Measurements from ENCODE around the gene SUV39H2.
"Not testable (repeated sequence)": the region's sequence is repeated elsewhere in the genome, so short reads cannot be mapped to it uniquely, and the experiment has no call there.

SUV39H2 gene

DNA sequence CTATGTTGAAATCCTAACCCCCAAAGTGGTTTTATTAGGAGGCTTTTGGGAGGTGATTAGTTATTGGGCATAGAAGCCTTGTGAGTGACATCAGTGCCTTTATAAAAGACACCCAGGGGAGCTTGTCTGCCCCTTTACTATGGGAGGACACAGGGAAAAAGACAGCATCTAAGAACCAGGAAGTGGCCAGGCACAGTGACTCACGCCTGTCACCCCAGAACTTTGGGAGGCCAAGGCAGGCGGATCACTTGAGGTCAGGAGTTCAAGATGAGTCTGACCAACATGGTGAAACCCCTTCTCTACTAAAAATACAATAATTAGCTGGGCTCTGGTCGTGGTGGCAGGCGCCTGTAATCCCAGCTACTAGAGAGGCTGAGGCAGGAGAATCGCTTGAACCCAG, 60.3 kb downstream of the SUV39H2 start:
- not testable (repeated sequence) for DNase-seq (ENCODE audit: low spot score)

DNA sequence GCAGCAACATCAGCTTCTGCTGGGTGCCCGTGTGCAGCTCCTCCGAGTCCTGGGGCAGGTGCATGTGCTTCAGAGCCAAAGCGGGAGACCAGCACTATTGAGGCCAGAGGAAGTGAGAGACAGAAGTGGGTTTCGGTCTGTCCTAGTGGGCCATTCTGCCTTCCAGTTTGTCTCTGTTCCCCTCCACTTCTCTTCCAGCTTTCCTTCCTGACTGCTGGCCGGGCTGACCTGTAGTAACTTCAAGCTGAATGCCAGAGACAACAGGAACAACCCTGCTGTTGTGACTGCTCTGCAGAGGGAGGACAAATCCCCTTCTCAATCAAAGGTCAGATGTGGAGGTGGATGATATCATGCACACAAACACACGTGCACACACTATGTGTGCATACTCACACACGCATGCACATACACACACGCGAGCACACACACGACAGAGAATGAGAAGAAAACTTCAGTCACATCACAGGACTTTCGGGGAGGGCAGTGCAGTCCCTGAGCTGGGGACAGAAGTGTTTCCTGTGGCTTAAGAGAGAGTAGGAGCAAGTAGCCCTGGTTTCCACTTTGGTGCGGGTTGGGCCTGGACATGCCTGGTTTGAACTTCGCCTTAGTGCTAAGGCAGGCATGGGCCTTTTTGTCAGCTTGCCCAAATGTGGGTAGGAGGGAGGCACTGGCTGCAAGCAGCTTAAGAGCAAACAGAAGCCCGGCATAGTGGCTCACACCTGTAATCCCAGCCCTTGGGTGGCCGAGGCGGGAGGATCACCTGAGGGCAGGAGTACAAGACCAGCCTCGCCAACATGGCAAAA, 63.7 kb downstream of the SUV39H2 start:
- DNase-seq (ENCODE audit: low spot score), result not testable (repeated sequence)

DNA sequence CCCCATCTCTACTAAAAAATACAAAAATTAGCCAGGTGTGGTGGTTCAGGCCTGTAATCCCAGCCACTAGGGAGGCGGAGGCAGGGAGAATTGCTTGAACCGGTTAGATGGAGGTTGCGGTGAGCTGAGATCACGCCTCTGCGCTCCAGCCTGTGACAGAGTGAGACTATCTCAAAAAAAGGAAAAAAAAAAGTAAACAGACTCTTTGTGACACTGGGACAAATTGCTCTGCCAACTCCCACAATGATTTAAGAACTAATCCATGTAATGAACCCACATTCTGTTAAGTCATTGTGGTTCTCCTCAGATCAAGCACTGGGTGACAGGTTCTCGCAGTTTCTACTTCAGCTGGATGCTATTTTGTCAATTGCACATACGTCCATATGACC, 64.3 kb downstream of the SUV39H2 start:
- not testable (repeated sequence) for DNase-seq (ENCODE audit: low spot score)

DNA sequence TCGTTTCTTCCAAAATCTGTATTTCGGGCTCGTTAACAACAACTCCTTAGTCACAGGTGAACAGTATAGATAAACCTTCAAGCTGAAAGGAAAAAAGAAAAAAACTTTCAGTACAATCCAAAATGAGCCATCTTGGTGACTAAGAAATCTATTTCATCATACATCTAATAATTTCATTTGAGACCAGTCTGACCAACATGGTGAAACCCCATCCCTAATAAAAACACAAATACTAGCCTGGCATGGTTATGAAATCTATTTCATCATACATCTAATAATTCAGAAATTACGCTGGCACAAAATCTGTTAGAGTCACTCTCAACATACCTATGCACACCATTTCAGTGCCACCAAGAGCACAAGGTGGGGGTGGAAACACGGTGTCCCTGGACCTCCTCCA, 66.4 kb downstream of the SUV39H2 start:
- DNase-seq (ENCODE audit: low spot score), result no peak

DNA sequence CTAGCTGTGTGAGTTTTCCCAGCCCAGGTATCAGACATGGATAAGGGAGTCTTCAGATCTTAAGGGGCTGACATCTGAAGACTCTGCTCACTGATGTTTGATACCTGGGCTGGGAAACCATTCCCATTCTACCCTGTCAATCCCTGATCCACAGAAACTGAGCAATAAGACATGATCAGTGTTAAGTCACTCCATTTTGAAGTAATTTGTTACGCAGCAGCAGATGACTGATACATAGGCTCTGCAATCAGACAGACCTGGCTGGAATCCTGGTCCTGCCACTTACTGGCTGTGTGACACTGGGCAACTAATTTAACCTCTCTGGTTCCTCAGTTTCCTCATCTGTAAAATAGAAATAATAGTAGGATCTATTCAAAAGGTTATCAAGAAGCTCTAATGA, 68.6 kb downstream of the SUV39H2 start:
- DNase-seq (ENCODE audit: low spot score), result no peak

DNA sequence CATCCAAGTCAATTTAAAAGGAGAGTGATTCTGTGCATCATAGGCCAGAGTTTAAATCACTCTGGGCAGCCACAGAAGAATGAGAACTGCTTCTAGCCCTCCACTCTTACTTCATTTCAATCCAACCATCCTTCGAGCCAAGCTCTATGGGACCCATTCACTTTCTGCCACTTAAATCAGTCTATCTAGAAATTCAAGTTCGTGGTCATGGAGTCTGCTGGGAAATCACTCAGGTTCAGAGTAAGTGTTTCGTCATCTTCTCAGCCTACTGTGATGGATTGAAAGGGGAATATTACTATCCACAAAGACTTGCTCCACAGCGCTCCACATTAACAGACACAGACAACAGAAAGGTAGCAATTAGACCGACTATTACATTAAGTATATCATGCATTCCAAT, 70.6 kb downstream of the SUV39H2 start:
- no peak for DNase-seq (ENCODE audit: low spot score)

DNA sequence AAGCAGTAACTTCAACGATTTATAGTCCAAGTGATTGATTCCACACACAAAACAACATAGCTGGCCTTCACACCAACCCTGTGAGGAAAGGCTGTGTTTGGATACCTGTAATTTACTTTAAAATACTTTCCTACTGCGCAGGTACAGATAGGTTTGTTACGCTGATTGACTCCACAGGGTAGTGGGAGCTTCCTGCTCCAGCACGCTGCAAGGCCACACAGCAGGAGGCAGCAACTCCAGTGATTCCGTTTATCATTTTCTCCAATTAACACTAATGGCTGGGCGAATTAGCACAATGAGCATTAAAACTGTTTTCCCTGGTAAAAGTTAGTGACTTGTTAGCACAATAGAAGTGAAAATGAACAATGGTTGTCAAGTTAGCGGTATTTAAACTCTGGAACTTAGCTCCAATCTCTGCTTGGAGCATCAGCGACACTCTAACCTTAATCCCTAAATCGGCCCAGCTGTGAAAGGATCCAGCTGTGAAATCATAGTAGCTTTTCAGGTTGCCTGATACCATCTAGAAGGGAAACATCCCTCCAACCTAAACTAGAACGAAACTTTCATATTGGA, 74.3 kb downstream of the SUV39H2 start:
- peak; percentile 14 for DNase-seq (ENCODE audit: low spot score)

DNA sequence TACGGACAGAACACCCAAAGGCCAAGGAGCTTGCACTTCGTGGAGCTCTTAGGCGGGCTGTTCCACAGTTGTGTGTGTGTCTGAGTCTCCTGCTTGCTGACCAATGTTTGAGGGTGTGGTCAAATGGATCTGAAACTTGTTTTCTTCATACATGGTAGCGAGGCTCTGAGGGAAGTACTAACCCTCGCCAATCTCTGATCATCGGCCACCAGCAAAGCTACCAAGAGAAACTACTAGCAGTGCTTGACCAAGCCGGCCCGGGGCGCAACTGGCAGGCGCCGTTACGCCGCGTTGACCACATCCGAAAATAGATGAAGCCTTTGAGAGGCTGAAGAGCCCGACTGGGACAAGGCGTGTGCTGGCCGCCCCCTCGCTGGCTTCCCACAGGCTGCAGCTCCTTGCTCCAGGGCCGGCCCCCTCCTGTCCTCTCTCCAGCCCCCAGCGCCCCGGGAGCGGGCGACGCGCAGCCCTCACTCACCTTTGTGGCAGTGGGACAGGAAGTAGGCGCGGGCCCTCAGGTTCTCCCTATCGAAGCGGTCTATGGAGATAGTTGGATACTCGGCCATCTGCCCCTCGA, 74.8 kb downstream of the SUV39H2 start:
- DNase-seq (ENCODE audit: low spot score), result peak; percentile 71
